ENCODE measurements around the gene CCDC15.

Gene CCDC15

GRCh38 chr11:125082611-125083311 lies 128.8 kb downstream of the CCDC15 start:
- peak overlapping the region; percentile 97 for H3K27ac ChIP-seq
- POLR2A ChIA-PET (ENCODE audit: low non-redundant PET), result interaction anchor here (0.7 to 1.8 kb wide), 2 partner anchors 13 to 20 kb away, joined by 3 to 5 read pairs; partner anchors contain the start of gene SLC37A2
- DNase-seq (ENCODE audit: low spot score), result peak; percentile 87
- no peak for TF ChIP-seq CTCF (conservative IDR thresholded peaks at IDR 0.05; ENCODE audit: low read depth)
- CTCF ChIA-PET, result interaction anchor here (0.6 to 1.4 kb wide), 3 partner anchors 12 to 156 kb away, joined by 3 to 7 read pairs (median 5); no protein-coding TSS in a partner anchor

GRCh38 chr11:125083312-125084056 lies 129.5 kb downstream of the CCDC15 start:
- CTCF ChIA-PET, result interaction anchor here (0.5 to 1.4 kb wide), 5 partner anchors 12 to 147 kb away, joined by 3 to 7 read pairs (median 3); no protein-coding TSS in a partner anchor
- DNase-seq (ENCODE audit: low spot score), result no peak
- POLR2A ChIA-PET (ENCODE audit: low non-redundant PET), result interaction anchor here (0.7 to 1.8 kb wide), 2 partner anchors 14 to 20 kb away, joined by 3 to 5 read pairs; partner anchors contain the start of gene SLC37A2
- peak overlapping the region; percentile 97 for H3K27ac ChIP-seq
- no peak for TF ChIP-seq CTCF (conservative IDR thresholded peaks at IDR 0.05; ENCODE audit: low read depth)

GRCh38 chr11:125084057-125084416 lies 130.0 kb downstream of the CCDC15 start:
- POLR2A ChIA-PET (ENCODE audit: low non-redundant PET), result no interaction called here
- DNase-seq (ENCODE audit: low spot score), result no peak

GRCh38 chr11:125084761-125085231 lies 130.8 kb downstream of the CCDC15 start:
- ChIA-PET POLR2A (ENCODE audit: low non-redundant PET) (no interaction called here), CTCF (no interaction called here)
- no peak for TF ChIP-seq CTCF (conservative IDR thresholded peaks at IDR 0.05; ENCODE audit: low read depth)
- DNase-seq (ENCODE audit: low spot score), result no peak
- H3K27ac ChIP-seq, result peak overlapping the region; percentile 97

More at GRCh38 chr11:125084057-125084416, 130.0 kb downstream of the CCDC15 start:
- TF ChIP-seq CTCF (conservative IDR thresholded peaks at IDR 0.05; ENCODE audit: low read depth), result no peak
- CTCF ChIA-PET, result interaction anchor here (0.7 kb wide), 2 partner anchors 77 to 148 kb away, joined by 3 read pairs; no protein-coding TSS in a partner anchor
- peak overlapping the region; percentile 97 for H3K27ac ChIP-seq

GRCh38 chr11:125085301-125086081 lies 131.5 kb downstream of the CCDC15 start:
- CTCF ChIA-PET, result interaction anchor here (1.0 kb wide), 1 partner anchor 56 kb away, joined by 5 read pairs; no protein-coding TSS in a partner anchor
- no peak for TF ChIP-seq CTCF (conservative IDR thresholded peaks at IDR 0.05; ENCODE audit: low read depth)
- H3K27ac ChIP-seq, result peak overlapping the region; percentile 97
- DNase-seq (ENCODE audit: low spot score), result no peak
- POLR2A ChIA-PET (ENCODE audit: low non-redundant PET), result no interaction called here
